Astrocyte (in vitro differentiated cells and primary cell): ENCODE measurements around the gene SUV39H2. TPM values are rescaled to one million over a fixed set of nuclear protein-coding genes. Genes with fewer than 3 reads are reported as not detected.

Experiments used
- DNase-seq: peaks from one replicate; pipeline ENCODE4 v3.0.0-alpha.2; 2010; ENCODE audit warnings: low read depth
- FAIRE-seq: peaks from 2 replicates; lab custom pipeline; 2011; peaks lifted over from hg19 to GRCh38; lab: Jason Lieb, UNC
- H2AFZ ChIP-seq: 2 replicates; pipeline ENCODE4 v1.6.0; 2012; ENCODE audit warnings: low read depth, low read length, inconsistent platforms
- H3K27ac ChIP-seq: 2 replicates; pipeline ENCODE4 v1.5.1; 2011; ENCODE audit warnings: low read depth, low read length, inconsistent platforms
- H3K27me3 ChIP-seq: 2 replicates; pipeline ENCODE4 v1.6.0; 2011; ENCODE audit warnings: low read length, inconsistent platforms; ENCODE audit not compliant: insufficient read depth
- H3K36me3 ChIP-seq: 2 replicates; pipeline ENCODE4 v1.5.1; 2011; ENCODE audit warnings: low read length, inconsistent platforms; ENCODE audit not compliant: insufficient read depth
- H3K4me1 ChIP-seq: 2 replicates; pipeline ENCODE4 v1.5.1; 2011; ENCODE audit warnings: low read length, inconsistent platforms; ENCODE audit not compliant: insufficient read depth
- H3K4me2 ChIP-seq: 2 replicates; pipeline ENCODE4 v1.6.0; 2012; ENCODE audit warnings: low read length, inconsistent platforms
- H3K4me3 ChIP-seq: 2 replicates; pipeline ENCODE4 v1.5.1; 2011; ENCODE audit warnings: low read depth, mild to moderate bottlenecking, low read length, inconsistent platforms; ENCODE audit not compliant: insufficient read depth
- H3K79me2 ChIP-seq: 2 replicates; pipeline ENCODE4 v1.6.0; 2012; ENCODE audit warnings: mild to moderate bottlenecking, low read length, inconsistent platforms; ENCODE audit not compliant: insufficient read depth
- H3K9ac ChIP-seq: 2 replicates; pipeline ENCODE4 v1.6.0; 2012; ENCODE audit warnings: mild to moderate bottlenecking, low read length, inconsistent platforms
- H3K9me3 ChIP-seq: 2 replicates; pipeline ENCODE4 v1.5.1; 2012; ENCODE audit warnings: low read depth, mild to moderate bottlenecking, low read length, inconsistent platforms; ENCODE audit not compliant: insufficient read depth
- H4K20me1 ChIP-seq: 2 replicates; pipeline ENCODE4 v1.6.0; 2012; ENCODE audit warnings: low read length, inconsistent platforms; ENCODE audit not compliant: insufficient read depth
- H3K27ac Mint-ChIP-seq: one replicate; pipeline ENCODE4 v1.8.0; 2021; ENCODE audit warnings: mild to moderate bottlenecking, mixed read lengths; ENCODE audit not compliant: unreplicated experiment
- H3K27me3 Mint-ChIP-seq: one replicate; pipeline ENCODE4 v1.8.0; 2021; ENCODE audit warnings: low read depth, mixed read lengths; ENCODE audit not compliant: unreplicated experiment
- H3K36me3 Mint-ChIP-seq: one replicate; pipeline ENCODE4 v1.8.0; 2021; ENCODE audit warnings: low read depth, mixed read lengths; ENCODE audit not compliant: unreplicated experiment
- H3K4me1 Mint-ChIP-seq: one replicate; pipeline ENCODE4 v1.8.0; 2021; ENCODE audit warnings: low read depth, mixed read lengths; ENCODE audit not compliant: unreplicated experiment
- H3K4me3 Mint-ChIP-seq: one replicate; pipeline ENCODE4 v1.8.0; 2021; ENCODE audit warnings: mild to moderate bottlenecking, moderate library complexity, mixed read lengths; ENCODE audit not compliant: unreplicated experiment
- H3K9me3 Mint-ChIP-seq: one replicate; pipeline ENCODE4 v1.8.0; 2021; ENCODE audit warnings: mild to moderate bottlenecking, mixed read lengths; ENCODE audit not compliant: unreplicated experiment
- EZH2 ChIP-seq: IDR thresholded peaks from 2 replicates; pipeline ENCODE4 v1.6.1; 2012; ENCODE audit warnings: mild to moderate bottlenecking, low read length, inconsistent platforms; ENCODE audit not compliant: insufficient read depth
- total RNA-seq: library from RNA; stranded (reverse); gene quantifications from 2 replicates; pipeline ENCODE4 v1.2.1, GENCODE V29; 2021
- TF ChIP-seq, protein P1 (sequence below): IDR thresholded peaks from 2 replicates; pipeline ENCODE4 v1.5.1; 2011; ENCODE audit warnings: low read depth, mild to moderate bottlenecking, inconsistent platforms, low read length, moderate library complexity; ENCODE audit not compliant: insufficient read depth

SUV39H2 gene
- total RNA-seq, 1 donor from 2014 or later: 10.6 TPM

GRCh38 chr10:14837757-14838581 lies 40.7 kb upstream of the SUV39H2 start, which contains the start of the genes CDNF, HSPA14 and MSANTD7:
CDNF (minus strand) TSS chr10:14838037; CDS start chr10:14837946, 91 bp downstream.
HSPA14 (plus strand) TSS chr10:14838306; CDS start chr10:14838403, 97 bp downstream.
MSANTD7 (plus strand) TSS chr10:14838306; CDS start chr10:14842285, 3,979 bp downstream.
- peaks cover 21% of the 10 kb centered on the region for H3K36me3 ChIP-seq
- H3K79me2 ChIP-seq: peaks cover 36% of the 10 kb centered on the region
- H3K27me3 Mint-ChIP-seq: no peaks in the 10 kb centered on the region
- H3K4me1 ChIP-seq: peaks cover 8% of the 10 kb centered on the region
- no peaks in the 10 kb centered on the region for H3K9me3 Mint-ChIP-seq
- H3K4me2 ChIP-seq: peak within 1 kb of the TSS; percentile 92
- TF ChIP-seq, protein P1, sequence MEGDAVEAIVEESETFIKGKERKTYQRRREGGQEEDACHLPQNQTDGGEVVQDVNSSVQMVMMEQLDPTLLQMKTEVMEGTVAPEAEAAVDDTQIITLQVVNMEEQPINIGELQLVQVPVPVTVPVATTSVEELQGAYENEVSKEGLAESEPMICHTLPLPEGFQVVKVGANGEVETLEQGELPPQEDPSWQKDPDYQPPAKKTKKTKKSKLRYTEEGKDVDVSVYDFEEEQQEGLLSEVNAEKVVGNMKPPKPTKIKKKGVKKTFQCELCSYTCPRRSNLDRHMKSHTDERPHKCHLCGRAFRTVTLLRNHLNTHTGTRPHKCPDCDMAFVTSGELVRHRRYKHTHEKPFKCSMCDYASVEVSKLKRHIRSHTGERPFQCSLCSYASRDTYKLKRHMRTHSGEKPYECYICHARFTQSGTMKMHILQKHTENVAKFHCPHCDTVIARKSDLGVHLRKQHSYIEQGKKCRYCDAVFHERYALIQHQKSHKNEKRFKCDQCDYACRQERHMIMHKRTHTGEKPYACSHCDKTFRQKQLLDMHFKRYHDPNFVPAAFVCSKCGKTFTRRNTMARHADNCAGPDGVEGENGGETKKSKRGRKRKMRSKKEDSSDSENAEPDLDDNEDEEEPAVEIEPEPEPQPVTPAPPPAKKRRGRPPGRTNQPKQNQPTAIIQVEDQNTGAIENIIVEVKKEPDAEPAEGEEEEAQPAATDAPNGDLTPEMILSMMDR: no peak
- no peak for TF ChIP-seq EZH2
- peak within 1 kb of the TSS; percentile 99 for H3K9ac ChIP-seq
- peaks cover 7% of the 10 kb centered on the region for H4K20me1 ChIP-seq
- DNase-seq (peak; percentile 96), FAIRE-seq (peak; percentile 67)
- no peaks in the 10 kb centered on the region for H3K9me3 ChIP-seq
- H3K27me3 ChIP-seq: no peaks in the 10 kb centered on the region
- peak within 1 kb of the TSS; percentile 89 for H3K27ac Mint-ChIP-seq
- H3K4me3 ChIP-seq: peak within 1 kb of the TSS; percentile 94
- no peaks in the 10 kb centered on the region for H3K36me3 Mint-ChIP-seq
- H2AFZ ChIP-seq: peak within 1 kb of the TSS; percentile 96
- H3K4me1 Mint-ChIP-seq: peaks cover 2% of the 10 kb centered on the region
- H3K27ac ChIP-seq: peak within 1 kb of the TSS; percentile 97
- H3K4me3 Mint-ChIP-seq: peak within 1 kb of the TSS; percentile 98

GRCh38 chr10:14838582-14839304 lies 39.9 kb upstream of the SUV39H2 start:
- TF ChIP-seq, protein P1: no peak
- TF ChIP-seq EZH2: no peak
- Histone ChIP-seq H3K36me3 (peaks cover 25% of the 10 kb centered on the region), H2AFZ (peak overlapping the region; percentile 96), H3K4me3 (peak overlapping the region; percentile 94), H3K9me3 (no peaks in the 10 kb centered on the region), H3K79me2 (peaks cover 36% of the 10 kb centered on the region), H3K27me3 (no peaks in the 10 kb centered on the region), H3K27ac (peak overlapping the region; percentile 97), H3K4me2 (peak overlapping the region; percentile 92), H4K20me1 (peaks cover 7% of the 10 kb centered on the region), H3K4me1 (peaks cover 8% of the 10 kb centered on the region), H3K9ac (peak overlapping the region; percentile 99)
- no peaks in the 10 kb centered on the region for H3K27me3 Mint-ChIP-seq
- H3K36me3 Mint-ChIP-seq: peaks cover 2% of the 10 kb centered on the region
- no peaks in the 10 kb centered on the region for H3K9me3 Mint-ChIP-seq
- FAIRE-seq (no peak), DNase-seq (peak; percentile 19)
- peak overlapping the region; percentile 98 for H3K4me3 Mint-ChIP-seq
- peaks cover 2% of the 10 kb centered on the region for H3K4me1 Mint-ChIP-seq
- peak overlapping the region; percentile 89 for H3K27ac Mint-ChIP-seq
